Upper lobe of right lung (tissue), 1 donor: ENCODE measurements around the gene TANGO2. TPM values are rescaled to one million over a fixed set of nuclear protein-coding genes. Genes with fewer than 3 reads are reported as not detected.

ENCODE experiments used
- ATAC-seq: fragments of 200-7000 bp; cut with Tn5 transposase; one replicate; pipeline ENCODE4 v1.9.1; 2020; ENCODE audit warnings: mild to moderate bottlenecking, moderate library complexity
- DNase-seq: peaks from one replicate; pipeline ENCODE4 v3.0.0-alpha.2; 2020
- H3K27ac ChIP-seq: fragments of 200-600 bp; one replicate; pipeline ENCODE4 v1.8.0; 2022
- H3K27me3 ChIP-seq: fragments of 200-600 bp; one replicate; pipeline ENCODE4 v1.8.0; 2022; ENCODE audit warnings: mild to moderate bottlenecking
- H3K36me3 ChIP-seq: fragments of 200-600 bp; one replicate; pipeline ENCODE4 v1.8.0; 2022
- H3K4me1 ChIP-seq: fragments of 200-600 bp; one replicate; pipeline ENCODE4 v1.8.0; 2022
- H3K4me3 ChIP-seq: fragments of 200-600 bp; one replicate; pipeline ENCODE4 v1.8.0; 2022; ENCODE audit warnings: mild to moderate bottlenecking
- H3K9me3 ChIP-seq: fragments of 200-600 bp; one replicate; pipeline ENCODE4 v1.8.0; 2022
- CTCF ChIP-seq: fragments of 200-600 bp; IDR thresholded peaks from one replicate; pipeline ENCODE4 v1.8.0; 2022; ENCODE audit warnings: antibody characterized with exemption
- intact Hi-C: fragments of 100-400 bp; cut with DNase I; formaldehyde crosslinking; loops from one replicate; pipeline ENCODE4 v1.11.0; 2022
- total RNA-seq: library from RNA; stranded (reverse); fragmentation: NEBNext Ultra II Directional; extraction: Animal tissue kit (Norgen Biotek cat#: 25700); gene quantifications from one replicate; pipeline ENCODE4 v1.2.1, GENCODE V29; 2021
- donor health status: DM: no; HTN: yes; CAD: no; lungs with severe emphysema.

Gene TANGO2
- total RNA-seq, 1 donor from 2014 or later = 37.8 TPM

GRCh38 chr22:19992481-19992911 is 28.4 kb upstream of the TANGO2 start:
- Histone ChIP-seq H3K27ac (no peak overlapping the region), H3K27me3 (no peaks in the 10 kb centered on the region), H3K36me3 (no peaks in the 10 kb centered on the region), H3K4me3 (no peak overlapping the region), H3K9me3 (no peaks in the 10 kb centered on the region), H3K4me1 (peaks cover 15% of the 10 kb centered on the region)
- no peak for ATAC-seq
- intact Hi-C loops = no loop called here
- no peak for DNase-seq
- TF ChIP-seq CTCF = no peak

DNA sequence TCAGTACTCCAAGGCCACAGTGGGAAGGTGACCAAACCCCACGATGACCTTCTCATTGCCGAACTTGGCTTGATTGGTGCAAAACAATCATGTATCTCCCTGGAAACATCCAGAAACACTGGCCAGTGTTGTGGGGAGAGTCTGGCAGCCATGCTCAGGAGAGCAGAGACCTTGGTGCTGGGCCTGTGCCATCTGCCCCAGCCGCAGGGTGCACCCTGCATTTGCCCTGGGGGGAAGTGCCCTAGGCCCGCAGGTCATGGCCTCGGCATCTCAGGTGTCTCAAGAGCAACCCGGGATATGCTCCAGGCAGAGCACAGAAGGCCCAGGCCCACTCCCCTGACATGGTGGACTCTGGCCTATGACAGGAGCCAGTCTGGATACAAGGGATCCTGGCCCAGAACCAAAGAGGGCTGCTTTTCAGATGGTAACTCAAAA is 28.0 kb upstream of the TANGO2 start:
- no peak for DNase-seq

DNA sequence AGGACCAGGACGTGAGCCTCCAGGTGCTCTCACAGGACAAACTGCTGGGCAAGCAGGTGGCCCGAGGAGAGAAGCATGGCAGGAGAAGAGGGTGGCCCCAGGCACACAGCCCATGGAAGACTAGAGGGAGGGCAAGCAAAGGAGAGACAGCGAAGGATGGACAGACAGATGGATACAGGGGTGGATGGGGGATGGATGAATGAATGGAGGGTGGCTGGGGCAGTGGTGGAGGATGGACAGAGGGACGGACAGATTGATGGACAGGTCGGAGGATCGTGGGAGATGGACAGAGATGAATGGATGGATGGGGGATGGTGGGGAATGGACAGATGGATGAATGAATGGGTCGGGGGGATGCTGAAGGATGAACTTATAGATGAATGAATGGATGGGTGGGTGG is 27.0 kb upstream of the TANGO2 start:
- no peak overlapping the region for H3K4me3 ChIP-seq
- no peak for TF ChIP-seq CTCF
- no peak overlapping the region for H3K27ac ChIP-seq
- H3K36me3 ChIP-seq = no peaks in the 10 kb centered on the region
- intact Hi-C loops = no loop called here
- ATAC-seq (no peak), DNase-seq (no peak)
- H3K4me1 ChIP-seq = peaks cover 21% of the 10 kb centered on the region
- H3K9me3 ChIP-seq = no peaks in the 10 kb centered on the region
- no peaks in the 10 kb centered on the region for H3K27me3 ChIP-seq

More for the DNA sequence above, 28.0 kb upstream of the TANGO2 start:
- Histone ChIP-seq H3K4me1 (peaks cover 15% of the 10 kb centered on the region), H3K9me3 (no peaks in the 10 kb centered on the region), H3K27me3 (no peaks in the 10 kb centered on the region), H3K4me3 (no peak overlapping the region), H3K27ac (no peak overlapping the region), H3K36me3 (no peaks in the 10 kb centered on the region)
- intact Hi-C loops = no loop called here
- TF ChIP-seq CTCF = no peak
- no peak for ATAC-seq

- H3K9me3 ChIP-seq = no peaks in the 10 kb centered on the region
- no peak for DNase-seq
- H3K27ac ChIP-seq = peak overlapping the region; percentile 82
- H3K36me3 ChIP-seq = no peaks in the 10 kb centered on the region
- TF ChIP-seq CTCF = no peak
- H3K27me3 ChIP-seq = no peaks in the 10 kb centered on the region
- H3K4me3 ChIP-seq = no peak overlapping the region
- ATAC-seq = no peak
- intact Hi-C loops = no loop called here
- peaks cover 25% of the 10 kb centered on the region for H3K4me1 ChIP-seq
Observed at GRCh38 chr22:19994851-19995610, 25.9 kb upstream of the TANGO2 start.

DNA sequence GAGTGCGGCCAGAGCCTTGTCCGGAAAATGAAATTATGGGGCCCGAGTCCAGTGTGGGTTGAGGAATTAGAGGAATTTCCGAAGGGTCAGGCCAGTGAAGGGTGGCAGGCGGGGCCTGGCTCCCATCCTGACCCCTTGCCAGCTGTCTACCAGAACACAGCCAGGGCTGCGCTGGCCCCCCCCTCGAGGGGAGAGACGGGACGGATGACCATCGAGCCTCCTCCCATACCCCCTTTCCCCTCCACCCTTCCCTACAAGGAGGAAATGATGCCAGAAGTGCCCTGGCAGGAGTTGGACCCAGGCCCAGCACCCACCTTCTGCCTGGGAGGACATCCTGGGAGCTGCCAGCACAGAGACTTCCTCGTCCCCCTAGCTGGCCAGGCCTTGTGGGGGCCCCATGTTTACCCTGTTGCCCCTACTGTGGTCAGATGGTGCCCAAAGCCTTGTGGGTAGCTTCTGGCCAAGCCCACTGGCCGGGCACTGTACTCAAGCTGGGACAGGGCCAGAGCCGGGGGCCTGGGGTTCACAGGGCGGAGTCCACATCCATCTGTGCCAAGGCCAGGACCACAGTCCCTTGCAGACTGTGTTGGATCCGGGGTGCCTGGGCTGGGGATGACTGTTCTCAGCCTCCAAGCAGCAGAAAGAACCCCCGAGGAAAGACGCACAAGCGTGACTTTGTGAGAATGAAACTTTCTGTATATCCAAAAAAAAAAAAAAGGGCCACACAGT is 25.1 kb upstream of the TANGO2 start:
- ATAC-seq = peak; percentile 58
- Histone ChIP-seq H3K27me3 (no peaks in the 10 kb centered on the region), H3K27ac (peak overlapping the region; percentile 82), H3K36me3 (no peaks in the 10 kb centered on the region), H3K9me3 (no peaks in the 10 kb centered on the region), H3K4me3 (no peak overlapping the region), H3K4me1 (peaks cover 29% of the 10 kb centered on the region)
- no peak for DNase-seq
- intact Hi-C loops = no loop called here
- no peak for TF ChIP-seq CTCF
